GM19467 (cell line): ENCODE results near the gene CHRNB1.
"Not testable (repeated sequence)": the region's sequence is repeated elsewhere in the genome, so short reads cannot be mapped to it uniquely, and the experiment has no call there.

Experiments used
- ATAC-seq: cut with Tn5 transposase; IDR thresholded peaks from one replicate; pipeline ENCODE4 v1.9.1; 2021; ENCODE audit warnings: mild to moderate bottlenecking, moderate library complexity; ENCODE audit not compliant: unreplicated experiment

Gene CHRNB1

GRCh38 chr17:7466318-7466638 lies 21.4 kb downstream of the CHRNB1 start:
- ATAC-seq = no peak

- ATAC-seq = no peak
These were observed 21.9 kb downstream of the CHRNB1 start for GRCh38 chr17:7466639-7467341.

GRCh38 chr17:7467498-7467897 lies 22.6 kb downstream of the CHRNB1 start:
- ATAC-seq = no peak

- no peak for ATAC-seq
These were observed 23.4 kb downstream of the CHRNB1 start for GRCh38 chr17:7468290-7468689.

- no peak for ATAC-seq
These were observed 24.0 kb downstream of the CHRNB1 start for GRCh38 chr17:7468804-7469389.

GRCh38 chr17:7469843-7470242 lies 25.0 kb downstream of the CHRNB1 start:
- not testable (repeated sequence) for ATAC-seq

GRCh38 chr17:7470457-7470973 lies 25.7 kb downstream of the CHRNB1 start:
- not testable (repeated sequence) for ATAC-seq

GRCh38 chr17:7471729-7472128 lies 26.9 kb downstream of the CHRNB1 start:
- no peak for ATAC-seq

- not testable (repeated sequence) for ATAC-seq
These were observed 29.9 kb downstream of the CHRNB1 start for GRCh38 chr17:7474767-7475166.

GRCh38 chr17:7475764-7476422 lies 31.0 kb downstream of the CHRNB1 start:
- ATAC-seq = no peak

GRCh38 chr17:7476494-7476893 lies 31.6 kb downstream of the CHRNB1 start:
- ATAC-seq = no peak

- ATAC-seq = no peak
These were observed 32.1 kb downstream of the CHRNB1 start for GRCh38 chr17:7476951-7477350.

- ATAC-seq = no peak
These were observed 32.8 kb downstream of the CHRNB1 start for GRCh38 chr17:7477392-7478275.

GRCh38 chr17:7478276-7479212 lies 33.7 kb downstream of the CHRNB1 start:
- ATAC-seq = no peak

- no peak for ATAC-seq
These were observed 34.6 kb downstream of the CHRNB1 start, which contains the start of gene ZBTB4 for GRCh38 chr17:7479213-7480088. TSS of gene ZBTB4 (minus strand) at chr17:7479631. CDS start at chr17:7466801, 12,830 bp downstream.

GRCh38 chr17:7480089-7480384 lies 35.2 kb downstream of the CHRNB1 start:
- ATAC-seq = no peak

- ATAC-seq = not testable (repeated sequence)
These were observed 36.4 kb downstream of the CHRNB1 start, which contains the start of gene SLC35G6 for GRCh38 chr17:7481275-7481674. TSS of gene SLC35G6 (plus strand) at chr17:7481446. CDS start at chr17:7481517, 71 bp downstream.

- ATAC-seq = not testable (repeated sequence)
These were observed 37.2 kb downstream of the CHRNB1 start for GRCh38 chr17:7481842-7482741.
